GM19035 (cell line): ENCODE data around the gene PLAC8.
"Not testable (repeated sequence)": the region's sequence is repeated elsewhere in the genome, so short reads cannot be mapped to it uniquely, and the experiment has no call there.

ENCODE experiments used
- ATAC-seq: cut with Tn5 transposase; IDR thresholded peaks from one replicate; pipeline ENCODE4 v1.9.1; 2021; ENCODE audit not compliant: unreplicated experiment

The PLAC8 gene

GRCh38 chr4:83114576-83114975 is at the start of gene PLAC8:
Gene PLAC8 (minus strand): TSS chr4:83114729. CDS start chr4:83107921, 6,808 bp downstream.
- ATAC-seq = peak; percentile 37

DNA sequence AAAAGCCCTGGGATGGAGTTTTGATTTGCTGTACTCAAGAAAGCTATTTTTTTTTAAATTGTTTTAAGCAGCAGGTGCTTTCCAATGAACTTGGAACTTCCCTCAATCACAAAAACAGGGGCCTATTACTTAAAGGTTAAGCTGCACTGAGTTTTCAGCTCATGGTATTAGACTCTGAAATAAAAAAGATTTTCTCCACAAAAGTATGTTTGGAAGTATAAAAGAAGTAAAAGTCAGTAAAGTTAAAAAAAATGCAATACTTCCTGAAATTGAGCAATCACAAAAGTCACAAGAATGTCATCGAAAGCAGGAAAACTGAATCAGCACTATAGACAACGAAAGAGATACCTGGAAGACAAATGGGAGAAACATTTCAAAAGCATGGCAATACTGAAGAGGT is 38.9 kb upstream of the PLAC8 start:
- no peak for ATAC-seq

GRCh38 chr4:83152746-83153145 is 38.2 kb upstream of the PLAC8 start:
- ATAC-seq = no peak

DNA sequence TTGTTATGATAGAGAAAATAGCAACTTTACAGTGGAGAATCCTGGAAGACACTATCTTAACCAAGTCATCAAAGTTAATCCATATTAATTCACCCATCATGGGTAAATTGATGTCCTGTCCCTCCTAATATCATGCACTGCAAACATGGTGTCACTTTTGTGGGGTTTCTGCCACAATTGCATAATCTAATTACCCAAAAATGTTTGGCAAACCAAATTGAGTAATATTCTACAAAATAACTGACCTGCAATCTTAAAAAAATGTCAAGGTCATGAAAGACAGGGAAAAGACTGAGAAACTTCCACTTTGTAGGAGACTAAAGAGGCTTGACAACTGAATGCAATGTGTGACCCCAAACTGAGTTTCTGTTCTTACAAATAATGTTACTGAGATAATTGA is 37.1 kb upstream of the PLAC8 start:
- no peak for ATAC-seq

- ATAC-seq = no peak
These were observed 36.3 kb upstream of the PLAC8 start for GRCh38 chr4:83150653-83151330.

GRCh38 chr4:83149865-83150652 is 35.5 kb upstream of the PLAC8 start:
- no peak for ATAC-seq

- ATAC-seq = no peak
These were observed 32.3 kb upstream of the PLAC8 start for GRCh38 chr4:83146841-83147240.

- not testable (repeated sequence) for ATAC-seq
These were observed 31.2 kb upstream of the PLAC8 start for GRCh38 chr4:83145776-83146175.

DNA sequence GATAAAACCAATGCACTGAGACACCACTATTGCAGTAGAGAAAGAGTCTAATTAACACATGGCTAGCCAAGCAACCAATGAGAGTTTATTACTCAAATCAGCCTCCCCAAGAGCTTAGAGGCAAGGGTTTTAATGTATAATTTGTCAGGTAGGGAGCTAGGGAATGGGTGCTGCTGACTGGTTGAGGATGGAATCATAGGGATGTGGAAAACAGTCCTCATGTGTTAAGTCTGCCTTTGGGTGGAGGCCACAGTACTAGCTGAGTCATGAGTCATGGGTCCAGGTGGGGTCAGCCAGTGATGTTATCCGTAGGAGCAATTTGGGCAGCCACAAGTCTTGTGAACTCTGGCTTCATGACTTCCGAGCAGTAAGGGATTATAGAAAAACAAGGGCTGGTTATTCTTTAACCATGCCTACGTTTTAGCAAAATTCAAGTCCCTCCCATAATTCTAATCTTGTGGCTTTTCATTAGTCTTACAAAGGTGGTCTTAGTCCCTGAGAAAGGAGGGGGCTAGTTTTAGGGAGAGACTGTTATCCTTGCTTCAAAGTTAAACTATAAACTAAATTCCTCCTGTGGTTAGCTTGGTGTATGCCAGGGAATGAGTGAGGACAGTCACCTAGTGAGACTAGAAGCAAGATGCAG is 25.1 kb upstream of the PLAC8 start:
- ATAC-seq = no peak

DNA sequence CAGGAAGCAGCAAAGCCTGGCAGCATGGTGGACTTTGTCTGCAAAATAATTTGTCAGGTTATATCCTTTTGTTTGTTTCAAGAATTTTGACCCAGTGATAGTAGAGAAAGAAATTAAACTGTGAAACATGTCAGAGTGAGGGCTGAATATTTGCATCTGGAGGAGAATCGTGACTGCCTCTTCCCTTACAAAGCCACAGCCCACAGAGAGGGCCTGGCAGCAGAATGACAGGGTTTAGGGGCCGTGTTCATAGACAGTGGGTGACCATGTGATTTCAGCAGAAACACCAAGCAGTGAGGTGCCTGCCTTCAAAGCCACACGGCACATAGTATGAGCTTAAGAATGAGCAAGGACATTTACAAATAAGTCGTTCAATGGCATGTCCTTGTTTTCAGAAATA is 24.4 kb upstream of the PLAC8 start:
- ATAC-seq = no peak

GRCh38 chr4:83132065-83132464 is 17.5 kb upstream of the PLAC8 start:
- no peak for ATAC-seq

GRCh38 chr4:83129264-83129663 is 14.7 kb upstream of the PLAC8 start:
- ATAC-seq = no peak

DNA sequence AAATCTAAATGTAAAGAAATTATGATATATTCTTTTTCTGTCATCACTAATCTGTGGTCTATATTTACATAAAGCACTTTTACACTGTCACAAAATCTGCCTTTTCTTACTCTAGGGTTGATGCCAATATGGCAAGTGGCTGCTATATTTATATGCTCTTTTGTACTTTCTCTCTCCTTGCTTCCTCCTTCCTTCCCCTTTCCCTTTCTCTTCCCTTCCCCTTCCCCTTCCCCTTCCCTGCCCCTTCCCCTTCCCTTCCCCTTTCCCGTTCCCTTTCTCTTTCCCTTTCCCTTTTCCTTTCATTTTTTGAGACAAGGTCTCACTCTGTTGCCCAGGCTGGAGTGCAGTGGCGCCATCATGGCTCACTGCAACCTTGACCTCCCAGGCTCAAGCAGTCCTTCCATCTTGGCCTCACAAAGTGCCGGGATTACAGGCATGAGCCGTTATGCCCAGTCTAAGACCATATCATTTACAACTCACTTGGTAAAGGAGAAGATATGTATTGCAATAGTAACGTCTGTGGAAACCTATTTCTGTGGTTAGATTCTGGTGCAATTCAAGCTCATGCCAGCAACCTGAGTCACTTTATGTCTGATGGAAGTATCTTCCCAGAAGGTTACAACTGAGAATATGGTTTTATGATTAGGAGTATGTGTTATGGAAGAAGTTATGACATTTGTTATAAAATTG is 13.9 kb upstream of the PLAC8 start:
- no peak for ATAC-seq

DNA sequence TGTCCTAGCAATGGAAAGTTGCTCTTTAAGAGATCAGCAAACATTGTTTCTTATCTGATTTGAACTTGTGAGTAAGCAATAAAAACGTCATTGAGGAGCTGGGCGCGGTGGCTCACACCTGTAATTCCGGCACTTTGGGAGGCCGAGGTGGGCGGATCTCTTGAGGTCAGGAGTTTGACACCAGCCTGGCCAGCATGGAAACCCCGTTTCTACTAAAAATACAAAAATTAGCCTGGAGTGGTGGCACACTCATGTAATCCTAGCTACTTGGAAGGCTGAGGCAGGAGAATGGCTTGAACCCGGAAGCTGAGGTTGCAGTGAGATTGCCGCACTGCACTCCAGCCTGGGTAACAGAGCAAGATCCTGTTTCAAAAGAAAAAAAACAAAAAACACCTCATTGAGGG is 11.2 kb upstream of the PLAC8 start:
- no peak for ATAC-seq

GRCh38 chr4:83124111-83124780 is 9.7 kb upstream of the PLAC8 start:
- no peak for ATAC-seq

- ATAC-seq = no peak
These were observed 6.7 kb upstream of the PLAC8 start for GRCh38 chr4:83121246-83121645.

- ATAC-seq = no peak
These were observed 4.3 kb upstream of the PLAC8 start for GRCh38 chr4:83118869-83119268.

- no peak for ATAC-seq
These were observed 1.2 kb upstream of the PLAC8 start for GRCh38 chr4:83115656-83116285.

DNA sequence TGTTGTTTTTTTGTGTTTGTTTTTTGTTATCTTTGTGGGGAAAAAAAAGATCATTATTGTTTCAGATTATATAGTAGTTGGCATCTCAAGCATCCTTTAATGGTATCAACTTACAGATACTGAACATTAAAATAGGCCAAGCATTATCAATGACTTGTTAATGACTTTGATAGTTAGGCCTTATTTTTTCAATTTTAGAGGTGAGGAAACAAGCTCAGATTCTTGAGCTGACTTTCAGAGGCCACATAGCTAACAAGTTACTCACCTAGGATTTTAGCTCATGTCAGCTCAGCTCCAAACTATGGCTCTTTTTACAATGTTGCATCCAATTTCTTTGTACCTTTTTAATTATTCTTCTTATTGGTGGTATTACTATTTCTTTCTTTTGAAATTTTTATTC is 471 bp upstream of the PLAC8 start:
- ATAC-seq = no peak

DNA sequence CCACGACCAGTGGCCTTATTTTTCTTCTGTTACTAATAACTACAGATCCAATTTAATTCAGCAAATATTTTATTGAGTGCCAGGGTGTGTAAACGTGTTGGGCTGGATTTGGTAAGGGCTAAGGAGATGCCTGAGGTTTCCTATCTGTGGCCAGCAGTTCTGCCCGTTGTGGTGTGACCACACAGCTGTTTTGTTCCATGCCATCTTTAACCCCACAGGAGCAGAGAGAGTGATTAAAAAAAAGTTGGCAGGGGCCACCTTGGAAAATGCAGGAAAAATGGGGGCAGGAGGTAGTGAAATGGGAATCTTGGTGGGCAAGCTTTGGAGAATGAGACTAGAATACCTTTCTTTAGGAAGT is 1.1 kb downstream of the PLAC8 start:
- no peak for ATAC-seq
